Measurements from ENCODE around the gene LRRN4CL. TPM values are rescaled to one million over a fixed set of nuclear protein-coding genes. Genes with fewer than 3 reads are reported as not detected.

Gene LRRN4CL
- total RNA-seq, 1 donor from 2014 or later: 0.20 TPM

GRCh38 chr11:62665599-62666258 is 23.6 kb downstream of the LRRN4CL start:
- no peak for DNase-seq (ENCODE audit: low spot score)

GRCh38 chr11:62665075-62665598 is 24.2 kb downstream of the LRRN4CL start, which contains the start of the genes C11orf98 and CSKMT:
TSS of gene C11orf98 (minus strand) at chr11:62665210. CDS start at chr11:62665169, 41 bp downstream.
TSS of gene CSKMT (plus strand) at chr11:62665312. CDS start at chr11:62665880, 568 bp downstream.
- Mint-ChIP-seq H3K27ac (ENCODE audit: unreplicated experiment) (peak within 1 kb of the TSS; percentile 93), H3K27me3 (ENCODE audit: low read depth) (no peaks in the 10 kb centered on the region), H3K4me1 (ENCODE audit: low read depth) (peaks cover 31% of the 10 kb centered on the region), H3K4me3 (ENCODE audit: unreplicated experiment) (peak within 1 kb of the TSS; percentile 94), H3K9me3 (ENCODE audit: low read depth) (no peaks in the 10 kb centered on the region), H3K36me3 (ENCODE audit: low read depth) (peaks cover 7% of the 10 kb centered on the region)
- DNase-seq (ENCODE audit: low spot score): peak; percentile 98
- TF ChIP-seq CTCF (IDR thresholded peaks at IDR 0.05): no peak

More at GRCh38 chr11:62665599-62666258, 23.6 kb downstream of the LRRN4CL start:
- peak overlapping the region; percentile 94 for H3K4me3 Mint-ChIP-seq (ENCODE audit: unreplicated experiment)
- H3K9me3 Mint-ChIP-seq (ENCODE audit: low read depth): no peaks in the 10 kb centered on the region
- no peaks in the 10 kb centered on the region for H3K27me3 Mint-ChIP-seq (ENCODE audit: low read depth)
- peaks cover 36% of the 10 kb centered on the region for H3K4me1 Mint-ChIP-seq (ENCODE audit: low read depth)
- TF ChIP-seq CTCF (IDR thresholded peaks at IDR 0.05): no peak
- H3K36me3 Mint-ChIP-seq (ENCODE audit: low read depth): peaks cover 7% of the 10 kb centered on the region
- peak overlapping the region; percentile 93 for H3K27ac Mint-ChIP-seq (ENCODE audit: unreplicated experiment)

- no peak for TF ChIP-seq CTCF (IDR thresholded peaks at IDR 0.05)
- Mint-ChIP-seq H3K27me3 (ENCODE audit: low read depth) (no peaks in the 10 kb centered on the region), H3K27ac (ENCODE audit: unreplicated experiment) (peak overlapping the region; percentile 93), H3K9me3 (ENCODE audit: low read depth) (no peaks in the 10 kb centered on the region), H3K4me1 (ENCODE audit: low read depth) (peaks cover 26% of the 10 kb centered on the region), H3K4me3 (ENCODE audit: unreplicated experiment) (peak overlapping the region; percentile 94), H3K36me3 (ENCODE audit: low read depth) (peaks cover 7% of the 10 kb centered on the region)
- no peak for DNase-seq (ENCODE audit: low spot score)
These were observed 24.8 kb downstream of the LRRN4CL start for GRCh38 chr11:62664405-62665074.

DNA sequence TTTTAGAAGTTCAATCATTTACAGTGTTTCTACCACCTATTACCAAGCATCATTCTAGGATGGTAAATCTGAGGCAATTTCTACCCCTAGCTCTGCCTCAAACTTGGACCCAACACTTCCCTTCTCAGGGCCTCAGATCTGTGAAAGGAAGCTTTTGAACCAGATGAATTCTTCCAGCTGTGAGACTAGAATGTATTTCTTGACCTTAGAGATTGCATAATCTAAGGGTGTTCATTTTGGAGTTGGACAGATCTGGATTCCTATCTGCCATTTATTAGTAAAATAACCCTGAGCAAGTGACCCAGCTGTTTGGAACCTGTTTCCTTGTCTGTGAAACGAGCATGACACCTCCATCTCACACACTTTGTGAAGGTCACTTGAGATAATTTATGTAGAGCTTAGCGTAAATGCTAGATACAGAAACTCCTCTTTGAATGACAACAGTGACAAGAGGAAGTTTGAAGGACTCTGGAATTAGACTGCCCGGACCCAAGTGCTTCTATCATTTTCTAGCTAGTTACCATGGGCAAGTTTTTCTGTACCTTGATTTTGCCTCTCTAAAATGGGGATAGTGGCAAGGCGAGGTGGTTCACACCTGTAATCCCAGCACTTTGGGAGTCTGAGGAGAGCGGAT is 32.4 kb downstream of the LRRN4CL start:
- H3K4me3 Mint-ChIP-seq (ENCODE audit: unreplicated experiment): no peak overlapping the region
- no peaks in the 10 kb centered on the region for H3K36me3 Mint-ChIP-seq (ENCODE audit: low read depth)
- H3K27me3 Mint-ChIP-seq (ENCODE audit: low read depth): no peaks in the 10 kb centered on the region
- H3K9me3 Mint-ChIP-seq (ENCODE audit: low read depth): no peaks in the 10 kb centered on the region
- peaks cover 12% of the 10 kb centered on the region for H3K4me1 Mint-ChIP-seq (ENCODE audit: low read depth)
- no peak for DNase-seq (ENCODE audit: low spot score)
- TF ChIP-seq CTCF (IDR thresholded peaks at IDR 0.05): no peak
- H3K27ac Mint-ChIP-seq (ENCODE audit: unreplicated experiment): no peak overlapping the region

GRCh38 chr11:62654297-62654696 is 35.0 kb downstream of the LRRN4CL start:
- no peak overlapping the region for H3K4me3 Mint-ChIP-seq (ENCODE audit: unreplicated experiment)
- peaks cover 16% of the 10 kb centered on the region for H3K4me1 Mint-ChIP-seq (ENCODE audit: low read depth)
- TF ChIP-seq CTCF (IDR thresholded peaks at IDR 0.05): no peak
- peaks cover 3% of the 10 kb centered on the region for H3K36me3 Mint-ChIP-seq (ENCODE audit: low read depth)
- no peaks in the 10 kb centered on the region for H3K27me3 Mint-ChIP-seq (ENCODE audit: low read depth)
- peak overlapping the region; percentile 22 for H3K27ac Mint-ChIP-seq (ENCODE audit: unreplicated experiment)
- no peak for DNase-seq (ENCODE audit: low spot score)
- H3K9me3 Mint-ChIP-seq (ENCODE audit: low read depth): no peaks in the 10 kb centered on the region
